Activated CD8-positive, alpha-beta memory T cell treated with anti-CD3 and anti-CD28 coated beads for 24 hours (primary cell): ENCODE data around the gene KIFAP3.
A peak's percentile ranks its signal among the peaks of the same experiment; 100 is the strongest.
"Not testable (repeated sequence)": the region's sequence is repeated elsewhere in the genome, so short reads cannot be mapped to it uniquely, and the experiment has no call there.

Experiments used
- DNase-seq: peaks from one replicate; pipeline ENCODE4 v3.0.0-alpha.2; 2020

The KIFAP3 gene

DNA sequence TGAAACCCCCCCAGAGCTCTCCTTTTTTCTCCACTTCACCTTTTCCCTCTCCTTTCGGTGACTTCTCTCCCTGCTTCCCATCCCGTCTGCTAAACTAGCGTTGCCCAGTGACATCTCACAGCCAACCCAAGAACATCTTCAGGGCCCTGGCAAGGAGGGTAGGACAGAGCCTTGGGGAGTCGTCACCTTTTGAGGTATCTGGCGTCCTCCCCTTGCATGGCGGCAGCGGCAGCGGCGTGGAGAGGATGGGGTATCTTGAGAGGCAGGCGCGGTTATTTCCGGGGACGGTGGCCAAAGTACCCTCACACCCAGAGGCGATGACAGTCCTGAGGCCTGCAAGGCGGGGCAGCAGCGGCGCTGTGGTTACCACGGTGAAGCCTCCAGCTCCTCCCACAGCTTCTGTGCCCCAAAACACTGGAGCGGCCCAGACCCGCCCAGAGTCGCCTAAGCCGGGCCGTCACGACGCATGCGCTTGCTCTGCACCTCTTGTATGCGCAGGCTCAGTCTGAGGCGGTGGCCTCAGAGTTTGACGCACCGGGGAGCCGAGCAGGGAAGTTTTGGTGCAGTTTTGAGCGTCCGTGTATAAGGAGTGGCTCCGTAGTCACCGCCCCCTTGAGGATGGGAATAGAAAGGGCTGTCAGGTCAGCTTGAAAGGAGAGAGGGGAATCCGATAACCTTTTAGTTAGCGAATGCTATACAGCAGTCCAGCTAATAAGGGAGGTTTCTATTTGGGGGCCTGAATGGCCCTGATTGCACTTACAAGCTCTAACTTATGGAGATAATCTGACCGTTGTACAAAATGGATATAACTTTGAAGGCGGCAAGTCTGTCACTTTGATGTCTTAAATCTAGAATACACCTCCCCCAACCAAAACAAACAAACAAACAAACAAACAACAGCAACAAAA, at the start of gene KIFAP3:
Gene KIFAP3, minus strand, starts transcription at position 446 of the 908 bp plus-strand sequence. Its CDS starts 228 bp downstream, at position 218.
- DNase-seq = peak; percentile 95

DNA sequence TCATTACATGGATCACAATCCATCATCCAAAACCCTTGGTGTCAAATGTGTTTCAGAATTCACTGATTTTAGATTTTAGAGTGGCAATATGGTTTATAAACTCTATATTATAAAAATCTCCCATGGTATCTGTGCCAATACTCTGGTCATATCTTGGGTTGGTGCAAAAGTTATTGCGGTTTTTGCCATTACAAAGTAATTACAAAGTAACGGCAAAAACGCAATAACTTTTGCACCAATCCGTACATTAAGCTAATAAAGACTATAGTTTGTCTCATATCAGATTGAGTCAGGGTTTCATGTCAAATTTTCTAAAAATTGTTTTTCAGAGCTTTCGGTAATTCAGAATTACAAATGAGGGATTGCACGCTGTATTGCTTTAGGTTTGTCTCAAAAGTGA, 47.9 kb upstream of the KIFAP3 start:
- no peak for DNase-seq

DNA sequence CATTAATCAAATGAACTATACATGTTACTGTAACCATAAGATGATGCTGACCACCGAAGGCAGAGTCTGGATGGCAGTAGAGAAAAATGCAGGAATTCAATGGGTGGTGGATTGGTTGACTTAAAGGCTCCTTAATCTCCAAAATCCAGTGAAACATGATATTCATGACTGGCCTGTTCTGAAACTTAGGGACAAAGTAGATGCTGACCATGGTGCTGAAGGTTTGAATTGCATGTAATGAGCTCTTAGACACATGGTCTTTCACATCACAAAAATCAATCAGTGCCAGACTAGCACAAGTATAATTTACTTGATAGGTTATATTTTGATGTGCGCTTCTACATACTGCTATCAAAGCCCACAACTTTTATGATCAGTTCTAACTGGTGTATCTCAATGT, 40.4 kb upstream of the KIFAP3 start:
- DNase-seq = no peak

DNA sequence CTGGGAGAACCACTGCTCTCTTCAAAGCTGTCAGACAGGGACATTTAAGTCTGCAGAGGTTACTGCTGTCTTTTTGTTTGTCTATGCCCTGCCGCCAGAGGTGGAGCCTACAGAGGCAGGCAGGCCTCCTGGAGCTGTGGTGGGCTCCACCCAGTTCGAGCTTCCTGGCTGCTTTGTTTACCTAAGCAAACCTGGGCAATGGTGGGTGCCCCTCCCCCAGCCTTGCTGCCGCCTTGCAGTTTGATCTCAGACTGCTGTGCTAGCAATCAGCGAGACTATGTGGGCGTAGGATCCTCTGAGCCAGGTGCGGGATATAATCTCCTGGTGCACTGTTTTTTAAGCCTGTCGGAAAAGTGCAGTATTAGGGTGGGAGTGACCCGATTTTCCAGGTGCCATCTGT, 38.6 kb upstream of the KIFAP3 start:
- DNase-seq = not testable (repeated sequence)

DNA sequence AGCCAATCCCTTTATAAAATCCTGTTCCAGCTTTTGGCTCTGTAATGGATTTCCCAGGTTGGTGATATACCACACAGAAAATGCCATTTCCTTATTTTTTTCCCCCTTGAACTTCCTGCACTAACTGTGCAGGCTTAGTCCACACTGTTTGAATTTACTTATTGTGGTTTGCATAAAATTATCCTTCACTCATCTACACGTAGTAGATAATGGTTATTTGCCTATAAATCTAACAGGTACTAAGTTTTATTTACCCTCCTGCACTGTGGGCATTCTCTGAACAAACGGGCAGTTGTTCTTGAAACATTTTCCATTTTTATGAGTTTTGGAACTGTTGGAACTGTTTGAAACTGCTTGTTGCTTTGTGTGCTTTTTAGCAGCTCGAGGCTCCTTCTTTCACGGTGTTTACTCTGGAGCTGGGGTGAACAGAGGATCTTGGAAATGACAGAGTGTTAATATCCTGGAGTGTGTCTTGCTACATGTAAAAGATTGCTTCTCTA, 23.0 kb upstream of the KIFAP3 start:
- no peak for DNase-seq

DNA sequence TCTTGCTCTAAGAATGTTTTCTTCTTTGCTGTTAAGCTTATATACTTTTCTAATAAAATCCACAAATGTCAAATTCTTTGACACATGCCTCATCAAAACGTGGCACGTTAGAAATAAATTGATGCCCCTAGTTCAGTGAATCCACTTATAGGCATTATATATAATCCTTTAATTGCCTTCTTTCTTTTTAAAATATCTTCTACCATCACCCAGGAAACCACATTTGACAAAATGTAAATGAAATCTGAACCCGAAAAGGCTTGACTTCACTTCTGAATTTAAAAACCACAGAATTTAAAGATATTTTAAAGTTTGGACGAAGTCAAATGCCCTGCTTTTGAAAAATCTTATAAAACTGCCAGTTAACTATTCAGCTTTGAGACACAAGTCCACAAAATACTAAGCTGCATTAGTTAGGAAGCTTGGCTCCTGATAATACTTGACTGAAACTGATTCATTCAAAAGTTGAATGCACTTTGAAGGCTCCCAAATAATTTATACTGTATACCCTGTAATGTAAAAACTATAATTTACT, 22.4 kb upstream of the KIFAP3 start:
- no peak for DNase-seq

DNA sequence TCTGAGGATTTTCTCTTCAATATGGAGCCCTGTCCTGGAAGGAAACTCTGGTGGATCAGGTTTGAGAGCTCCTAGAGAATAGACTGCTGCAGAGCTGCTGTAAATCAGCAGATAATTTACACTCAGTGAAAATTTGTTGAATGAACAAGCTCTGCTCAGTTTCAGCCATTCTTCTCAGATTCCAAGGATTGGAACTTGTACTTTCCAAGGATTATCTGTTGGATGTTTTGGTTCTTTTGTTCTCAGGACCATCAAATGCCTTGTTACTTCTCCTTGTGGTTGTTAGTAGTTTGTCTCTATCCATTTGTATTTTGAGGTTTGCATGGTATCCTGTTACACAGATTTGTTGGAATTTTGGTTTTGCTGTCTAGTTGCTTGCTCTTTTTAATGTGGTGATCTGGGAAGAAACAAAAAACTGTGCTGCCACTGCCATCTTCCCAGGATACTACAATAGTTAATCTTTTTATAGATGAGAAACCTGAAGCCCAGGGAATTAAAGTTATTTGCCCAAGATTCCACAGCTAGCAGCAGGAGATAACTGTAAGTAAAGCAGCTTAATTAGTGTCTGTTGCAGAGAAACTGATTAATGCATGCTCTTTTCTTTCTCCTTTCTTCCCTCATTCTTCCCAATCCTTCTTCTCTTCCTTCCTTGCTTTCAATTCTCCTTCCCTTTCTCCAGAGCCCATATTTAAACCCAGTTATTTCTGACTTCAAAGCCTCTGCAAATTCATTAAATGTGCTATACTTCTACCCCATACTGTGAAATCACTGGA, 21.7 kb upstream of the KIFAP3 start:
- no peak for DNase-seq

DNA sequence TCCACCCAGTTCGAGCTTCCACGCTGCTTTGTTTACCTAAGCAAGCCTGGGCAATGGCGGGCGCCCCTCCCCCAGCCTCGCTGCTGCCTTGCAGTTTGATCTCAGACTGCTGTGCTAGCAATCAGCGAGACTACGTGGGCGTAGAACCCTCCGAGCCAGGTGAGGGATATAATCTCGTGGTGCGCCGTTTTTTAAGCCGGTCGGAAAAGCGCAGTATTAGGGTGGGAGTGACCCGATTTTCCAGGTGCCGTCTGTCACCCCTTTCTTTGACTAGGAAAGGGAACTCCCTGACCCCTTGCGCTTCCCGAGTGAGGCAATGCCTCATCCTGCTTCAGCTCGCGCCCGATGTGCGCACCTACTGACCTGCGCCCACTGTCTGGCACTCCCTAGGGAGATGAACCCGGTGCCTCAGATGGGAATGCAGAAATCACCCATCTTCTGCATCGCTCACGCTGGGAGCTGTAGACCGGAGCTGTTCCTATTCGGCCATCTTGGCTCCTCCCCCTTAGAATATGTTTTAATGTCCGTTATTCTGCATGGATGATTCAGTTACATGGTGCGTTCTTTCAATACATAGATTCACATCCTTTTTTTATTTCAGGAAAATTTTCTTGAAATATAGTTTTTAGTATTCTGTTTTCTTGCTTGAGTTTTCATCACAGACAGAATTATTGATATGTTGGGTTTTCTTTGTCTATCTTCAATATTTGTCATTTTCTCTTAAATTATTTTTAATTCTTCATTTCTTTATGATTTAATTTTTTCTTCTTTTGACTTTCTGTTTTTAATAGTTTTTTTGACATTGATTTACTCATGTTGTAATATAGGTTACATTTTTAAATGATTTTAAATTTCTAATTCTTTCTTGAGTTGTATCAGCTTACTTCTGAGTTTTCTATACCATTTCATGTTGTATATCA, 20.5 kb upstream of the KIFAP3 start:
- not testable (repeated sequence) for DNase-seq

DNA sequence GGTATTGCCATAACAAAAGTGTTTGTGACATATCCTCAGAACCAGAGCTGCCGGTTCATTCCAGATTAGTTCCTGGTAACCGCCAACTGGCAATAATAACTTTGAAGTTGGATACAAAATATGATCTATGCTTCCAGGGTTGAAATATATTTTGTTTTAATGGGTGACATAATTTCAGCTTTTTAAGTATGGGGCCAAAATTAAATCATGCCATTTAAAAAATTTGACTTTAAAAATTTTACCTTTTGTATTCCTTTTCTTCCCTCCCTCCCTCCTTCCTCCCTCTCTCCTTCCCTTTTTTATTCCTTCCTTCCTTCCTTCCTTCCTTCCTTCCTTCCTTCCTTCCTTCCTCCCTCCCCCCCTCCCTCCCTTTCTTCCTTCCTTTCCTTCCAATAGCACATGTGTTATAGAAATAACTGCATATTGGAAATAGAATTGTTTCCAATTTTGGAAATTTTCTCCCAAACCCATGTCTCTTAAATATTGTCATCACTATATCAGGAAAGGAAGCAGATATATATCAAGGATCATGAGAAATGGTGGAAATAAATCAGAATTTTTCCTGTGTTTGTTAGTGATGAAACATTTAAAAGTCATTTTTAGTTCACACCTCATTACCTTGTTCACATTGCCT, 12.0 kb upstream of the KIFAP3 start:
- no peak for DNase-seq

DNA sequence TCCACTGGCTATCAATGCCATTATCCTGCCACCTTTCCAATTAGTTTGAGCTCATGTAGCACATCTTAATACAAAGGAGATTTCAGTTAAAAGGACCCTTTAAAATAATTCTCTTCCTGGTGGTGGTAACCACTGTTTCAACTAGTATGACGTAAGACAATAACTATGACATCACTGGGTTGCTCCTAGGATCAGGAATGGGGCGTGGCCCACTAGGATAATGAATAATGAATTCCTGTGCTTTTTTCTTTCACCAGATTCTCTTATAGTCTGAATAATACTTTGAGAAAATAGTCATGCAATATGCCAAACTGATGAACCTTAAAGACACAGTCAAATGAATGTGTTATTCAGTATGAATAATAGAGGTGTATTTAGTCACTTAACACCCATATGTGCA, 10.6 kb upstream of the KIFAP3 start:
- no peak for DNase-seq

DNA sequence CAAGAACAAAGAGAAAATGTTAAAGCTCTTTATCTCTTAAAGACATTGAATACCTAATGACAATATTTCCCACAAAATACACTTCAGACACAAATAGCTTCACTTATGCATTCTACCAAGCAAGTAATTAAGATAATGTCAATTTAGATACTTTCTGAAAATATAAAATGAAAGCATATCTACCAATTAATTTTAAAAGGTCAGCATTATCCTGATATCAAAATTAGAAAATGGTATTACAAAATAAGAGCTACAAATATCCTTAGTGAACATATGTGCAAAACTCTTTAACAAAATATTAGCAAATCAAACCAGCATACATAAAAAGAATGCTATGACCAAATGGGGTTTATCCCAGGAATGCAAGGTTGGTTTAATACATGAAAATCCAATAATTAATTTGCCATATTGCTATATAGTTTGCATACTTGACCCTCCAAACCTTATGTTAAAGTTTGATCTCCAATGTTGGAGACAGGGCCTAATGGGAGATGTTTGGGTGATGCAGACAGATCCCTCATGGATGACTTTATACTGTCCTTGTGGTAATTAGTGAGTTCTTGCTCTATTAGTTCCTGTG, 4.2 kb upstream of the KIFAP3 start:
- DNase-seq = no peak

DNA sequence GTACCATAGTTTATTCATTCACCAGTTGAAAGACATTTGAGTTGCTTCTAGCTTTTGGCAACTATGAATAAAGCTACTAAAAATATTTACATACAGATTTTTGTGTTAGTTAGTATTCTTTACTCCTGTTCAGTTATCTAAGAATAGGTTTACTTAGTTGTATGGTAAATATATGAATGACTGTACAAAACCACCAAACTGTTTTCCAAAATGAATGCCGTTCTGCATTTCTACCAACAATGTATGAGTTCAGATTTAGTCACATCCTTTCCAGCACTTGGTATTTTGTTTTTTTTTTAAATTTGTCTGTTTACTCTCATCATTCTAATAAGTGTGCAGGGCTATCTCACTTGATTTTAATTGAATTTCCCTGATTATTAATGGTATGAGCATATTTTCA, 3.4 kb upstream of the KIFAP3 start:
- DNase-seq = no peak

DNA sequence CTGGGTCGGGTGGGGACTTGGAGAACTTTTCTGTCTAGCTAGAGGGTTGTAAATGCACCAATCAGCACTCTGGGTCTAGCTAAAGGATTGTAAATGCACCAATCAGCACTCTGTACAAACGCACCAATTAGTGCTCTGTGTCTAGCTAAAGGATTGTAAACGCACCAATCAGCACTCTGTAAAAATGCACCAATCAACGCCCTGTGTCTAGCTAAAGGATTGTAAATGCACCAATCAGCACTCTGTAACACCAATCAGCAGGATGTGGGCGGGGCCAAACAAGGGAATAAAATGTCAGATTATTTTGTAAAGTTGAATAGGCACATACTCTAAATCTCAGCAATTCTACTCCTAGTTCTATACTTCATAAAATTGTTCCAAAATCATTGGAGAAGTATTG, 2.5 kb upstream of the KIFAP3 start:
- DNase-seq = not testable (repeated sequence)

DNA sequence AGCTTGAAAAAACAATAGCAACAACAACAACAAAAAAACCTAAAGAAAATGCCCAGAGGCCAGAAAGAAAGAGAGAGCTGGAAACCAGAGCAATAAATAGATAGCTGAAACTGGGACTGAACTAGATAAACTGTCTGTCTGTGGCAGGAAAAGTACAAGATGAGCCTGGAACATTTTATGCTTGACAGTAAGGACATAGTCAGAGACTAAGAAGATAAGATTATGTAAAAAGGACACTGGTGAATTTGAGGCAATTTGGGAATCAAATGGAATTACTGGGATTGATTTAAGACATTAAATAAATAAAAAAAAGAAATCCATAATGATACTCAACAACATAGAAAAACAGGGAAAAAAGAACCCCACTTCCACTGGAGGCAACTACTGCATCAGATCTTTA, 1.7 kb upstream of the KIFAP3 start:
- no peak for DNase-seq

DNA sequence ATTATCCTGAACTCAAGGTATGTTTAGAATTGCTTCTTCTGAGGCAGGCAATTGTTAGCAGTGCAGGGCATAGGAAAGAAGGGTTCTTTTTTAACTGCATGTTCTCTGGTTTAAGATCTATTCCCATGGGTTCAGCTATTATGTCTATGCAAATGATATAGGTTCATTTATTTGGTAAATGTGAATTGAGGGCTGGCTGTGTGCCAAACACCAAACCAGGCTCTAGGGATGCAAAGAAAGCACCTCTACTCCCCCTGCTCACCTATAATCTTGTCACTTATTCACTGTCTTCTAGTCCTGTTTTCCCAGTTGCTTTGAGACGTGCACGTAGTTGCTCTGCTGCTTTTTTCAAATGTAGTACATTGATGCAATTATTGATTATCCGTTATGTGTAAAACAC, 691 bp upstream of the KIFAP3 start:
- no peak for DNase-seq

DNA sequence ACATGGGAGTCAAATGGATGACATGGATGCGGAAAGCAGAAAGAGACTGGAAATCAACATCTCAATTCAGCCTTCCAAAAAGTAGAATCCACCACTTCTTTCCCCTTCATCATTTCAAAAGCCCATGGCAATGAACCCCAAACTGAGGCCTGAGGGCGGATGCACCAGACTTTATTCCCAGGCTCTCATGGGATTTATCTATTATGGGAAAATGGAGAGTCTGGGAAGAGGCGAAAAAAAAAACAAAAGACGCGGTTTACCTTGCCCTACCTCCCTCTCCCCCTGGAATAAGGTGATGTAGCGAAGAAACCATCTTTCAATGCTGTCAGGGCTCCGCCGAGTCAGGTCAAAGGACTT, 624 bp downstream of the KIFAP3 start:
- no peak for DNase-seq

DNA sequence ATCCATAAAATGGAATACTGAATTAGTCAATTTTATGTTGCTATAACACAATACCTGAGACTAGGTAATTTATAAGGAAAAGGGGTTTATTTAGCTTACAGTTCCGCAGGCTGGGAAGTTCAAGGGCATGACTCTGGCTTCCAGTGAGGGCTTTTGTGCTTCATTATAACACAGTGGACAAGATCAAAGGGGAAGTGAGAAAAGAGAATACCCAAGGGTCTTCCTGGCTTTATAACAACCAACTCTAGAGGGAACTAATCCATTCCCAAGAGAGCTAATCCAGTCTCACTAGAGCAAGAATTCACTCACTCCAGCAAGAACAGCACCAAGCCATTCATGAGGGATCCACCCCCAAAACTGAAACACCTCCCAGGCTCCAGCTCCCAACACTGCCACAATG, 3.1 kb downstream of the KIFAP3 start:
- DNase-seq = no peak

DNA sequence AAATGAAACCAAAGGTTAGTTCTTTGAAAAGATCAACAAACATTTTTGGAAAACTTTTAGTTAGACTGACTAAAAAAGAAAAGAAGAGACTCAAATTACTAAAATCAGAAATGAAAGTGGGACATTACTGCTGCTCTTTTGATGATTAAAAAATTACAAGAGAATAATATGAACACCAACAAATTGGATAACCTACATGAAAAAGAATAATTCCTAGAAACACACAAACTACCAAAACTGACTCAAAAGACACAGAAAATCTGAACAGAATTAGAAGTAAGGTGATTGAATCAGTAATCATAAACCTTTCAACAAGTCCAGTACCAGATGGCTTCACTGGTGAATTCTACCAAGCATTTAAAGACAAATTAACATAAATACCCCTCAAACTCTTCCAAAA, 5.6 kb downstream of the KIFAP3 start:
- DNase-seq = no peak

DNA sequence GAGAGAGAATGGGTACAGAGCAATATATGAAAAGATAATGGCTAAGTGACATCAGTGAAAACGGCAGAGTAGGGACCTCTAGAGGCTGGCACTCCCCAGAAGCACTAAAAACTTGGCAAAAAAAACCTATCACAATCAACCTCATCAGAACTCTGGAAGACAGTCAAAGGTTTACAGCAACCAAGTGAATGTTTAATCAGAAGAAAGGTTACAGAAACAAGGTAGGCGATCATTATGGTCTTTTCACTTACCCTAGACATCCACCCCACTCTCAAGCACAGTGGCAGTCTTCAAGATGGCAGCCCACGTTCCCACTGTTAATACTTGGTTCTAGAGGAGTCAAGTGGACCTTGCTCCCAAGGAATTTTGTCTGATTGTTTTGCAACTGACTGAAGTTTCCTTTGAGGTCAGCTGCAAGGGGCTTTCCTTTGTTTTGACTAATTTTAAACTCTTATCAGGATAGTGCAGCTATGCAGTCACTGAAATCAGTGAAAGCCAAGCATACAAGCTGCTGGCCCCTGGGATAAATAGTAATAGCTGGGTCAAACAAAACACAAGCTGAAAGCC, 7.2 kb downstream of the KIFAP3 start:
- DNase-seq = no peak

DNA sequence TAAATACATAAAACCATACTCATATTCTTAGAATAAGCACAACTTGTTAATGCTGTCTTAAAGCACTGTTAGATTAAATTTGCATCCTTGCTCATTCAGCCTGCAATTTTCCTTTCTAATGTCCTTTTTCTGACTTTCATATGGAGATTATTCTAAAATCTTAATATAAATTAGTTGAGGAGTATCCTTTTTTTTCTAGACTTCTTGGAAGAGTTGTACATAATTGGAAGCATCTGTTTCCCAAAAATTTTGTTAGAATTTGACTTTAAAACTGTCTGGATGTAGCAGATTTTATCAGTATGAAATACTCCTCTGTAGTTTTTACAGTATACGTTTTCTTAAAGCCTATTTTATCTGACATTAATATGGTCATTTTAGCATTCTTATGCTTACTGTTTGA, 9.7 kb downstream of the KIFAP3 start:
- no peak for DNase-seq

DNA sequence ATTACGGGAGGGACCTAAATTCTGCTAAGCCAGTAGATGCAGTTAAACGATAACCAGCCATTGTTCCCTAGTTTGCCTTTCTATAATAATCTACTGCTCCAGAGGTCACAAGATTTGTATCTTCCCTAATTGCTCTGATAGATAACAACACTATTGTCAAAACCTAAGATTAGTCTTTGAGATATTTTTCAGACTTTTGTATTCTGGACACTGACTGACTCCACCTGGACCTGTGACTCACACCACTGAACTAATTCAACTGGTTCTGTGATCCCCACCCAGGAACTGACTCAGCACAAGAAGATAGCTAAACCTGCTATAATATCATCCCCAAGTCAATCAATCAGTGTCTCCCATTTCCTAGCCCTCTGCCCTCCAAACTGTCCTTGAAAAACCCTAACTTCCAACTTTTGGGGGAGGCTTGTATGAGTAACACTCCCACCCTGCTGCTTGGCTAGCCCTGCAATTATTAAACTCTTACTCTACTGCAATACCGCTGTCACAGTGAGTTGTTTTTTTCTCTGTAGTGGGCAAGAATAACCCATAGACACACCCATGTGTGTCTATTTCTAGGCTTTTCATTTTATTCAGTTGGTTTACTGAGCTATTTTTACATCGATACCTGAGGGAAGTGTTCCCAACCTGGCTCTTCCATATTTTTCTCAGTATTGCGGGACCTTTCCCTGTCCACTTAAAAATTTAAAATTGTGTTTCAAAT, 11.2 kb downstream of the KIFAP3 start:
- DNase-seq = no peak
